ENCODE measurements around the gene UBE2E2.

- TF ChIP-seq YY1 (IDR thresholded peaks at IDR 0.05; ENCODE audit: low read depth) (no peak), TAF1 (IDR thresholded peaks at IDR 0.05; ENCODE audit: low read depth) (no peak), EGR1 (IDR thresholded peaks at IDR 0.05) (no peak), CREB1 (IDR thresholded peaks at IDR 0.05; ENCODE audit: low read depth) (no peak), MAX (IDR thresholded peaks at IDR 0.05) (no peak), EP300 (IDR thresholded peaks at IDR 0.05; ENCODE audit: borderline replicate concordance) (no peak), RAD21 (IDR thresholded peaks at IDR 0.05; ENCODE audit: low read depth) (no peak)
These were observed 33.8 kb downstream of the UBE2E2 start for GRCh38 chr3:23236890-23237289.

Measured in Ishikawa (cell line).